SK-N-SH (cell line): ENCODE data around the gene WASF3. TPM values are rescaled to one million over a fixed set of nuclear protein-coding genes. Genes with fewer than 3 reads are reported as not detected.

Experiments used
- CTCF ChIA-PET: fragments of 300-600, 350-600 bp; formaldehyde crosslinking; extraction: SDS; loops from one replicate; lab custom pipeline; 2021; lab: Yijun Ruan, JAX
- POLR2A ChIA-PET: fragments of 350-600 bp; sonication (Branson Sonifier 250); formaldehyde crosslinking; extraction: SDS; loops from one replicate; lab custom pipeline; 2020; ENCODE audit warnings: antibody characterized with exemption, inconsistent platforms; lab: Yijun Ruan, JAX
- DNase-seq: peaks from one replicate; pipeline ENCODE4 v3.0.0; 2012
- H2AFZ ChIP-seq: fragments of 200-600 bp; sonication (generic); 2 replicates; pipeline ENCODE4 v1.8.1; 2016; ENCODE audit warnings: antibody characterized with exemption, mild to moderate bottlenecking, low read depth
- H3F3A ChIP-seq: fragments of 200-600 bp; sonication (generic); replicated peaks from 2 replicates; pipeline ENCODE3; 2016; ENCODE audit warnings: antibody characterized with exemption, mild to moderate bottlenecking; ENCODE audit not compliant: insufficient read depth
- H3K27ac ChIP-seq, 2 experiments: fragments of 200-500 bp in 1 of 2; fragments of 200-600 bp in 1 of 2; sonication (Bioruptor generic) in 1 of 2; sonication (generic), shearing (Covaris generic) in 1 of 2; 2 replicates each; pipeline versions ENCODE4 v1.5.1 to v1.6.1; 2014 to 2016; ENCODE audit warnings: low read depth in 2 of 2, inconsistent platforms in 1 of 2, low read length in 1 of 2, mild to moderate bottlenecking in 1 of 2, mixed read lengths in 1 of 2
- H3K27me3 ChIP-seq: fragments of 200-600 bp; sonication (generic), shearing (Covaris generic); 2 replicates; pipeline ENCODE4 v1.6.1; 2016; ENCODE audit warnings: mixed run types; ENCODE audit not compliant: insufficient read depth
- H3K36me3 ChIP-seq, 2 experiments: fragments of 200-500 bp in 1 of 2; fragments of 200-600 bp in 1 of 2; sonication (Bioruptor generic) in 1 of 2; sonication (generic) in 1 of 2; replicated peaks in 1 of 2; 2 replicates each; pipeline versions ENCODE3 to v1.5.1; 2014 to 2016; ENCODE audit warnings: low read length in 1 of 2, mild to moderate bottlenecking in 1 of 2; ENCODE audit not compliant: insufficient read depth in 2 of 2, control insufficient read depth in 1 of 2
- H3K4me1 ChIP-seq, 2 experiments: fragments of 200-500 bp in 1 of 2; fragments of 200-600 bp in 1 of 2; sonication (Bioruptor generic) in 1 of 2; sonication (generic), shearing (Covaris generic) in 1 of 2; 2 replicates each; pipeline versions ENCODE4 v1.5.1 to v1.6.1; 2014 to 2016; ENCODE audit warnings: low read depth in 1 of 2, low read length in 1 of 2, mixed run types in 1 of 2; ENCODE audit not compliant: insufficient read depth in 2 of 2, control insufficient read depth in 1 of 2
- H3K4me2 ChIP-seq: fragments of 200-600 bp; sonication (generic), shearing (Covaris generic); 2 replicates; pipeline ENCODE4 v1.6.1; 2017; ENCODE audit warnings: mixed run types
- H3K4me3 ChIP-seq, 2 experiments: fragments of 200-500 bp in 1 of 2; fragments of 200-600 bp in 1 of 2; sonication (Bioruptor generic) in 1 of 2; sonication (generic), shearing (Covaris generic) in 1 of 2; 2 replicates each; pipeline versions ENCODE4 v1.5.1 to v1.8.1; 2014 to 2016; ENCODE audit warnings: low read depth in 2 of 2, inconsistent platforms in 1 of 2, low read length in 1 of 2, mild to moderate bottlenecking in 1 of 2, mixed read lengths in 1 of 2, moderate library complexity in 1 of 2
- H3K79me2 ChIP-seq: fragments of 200-600 bp; sonication (generic); 2 replicates; pipeline ENCODE4 v1.8.1; 2017; ENCODE audit warnings: mild to moderate bottlenecking; ENCODE audit not compliant: insufficient read depth
- H3K9ac ChIP-seq: fragments of 200-600 bp; sonication (generic); 2 replicates; pipeline ENCODE4 v1.6.1; 2017; ENCODE audit warnings: mixed run types
- H3K9me2 ChIP-seq: fragments of 200-600 bp; sonication (generic); 2 replicates; pipeline ENCODE4 v1.6.1; 2017; ENCODE audit warnings: mixed run types
- H3K9me3 ChIP-seq: fragments of 200-600 bp; sonication (generic); 2 replicates; pipeline ENCODE4 v1.6.1; 2017; ENCODE audit warnings: mixed run types, mild to moderate bottlenecking, moderate library complexity
- H4K20me1 ChIP-seq: fragments of 200-600 bp; sonication (generic); 2 replicates; pipeline ENCODE4 v1.6.1; 2017; ENCODE audit warnings: mild to moderate bottlenecking, mixed run types; ENCODE audit not compliant: insufficient read depth
- FOSL2 ChIP-seq: IDR thresholded peaks from 2 replicates; pipeline ENCODE4 v1.4.0; 2012; ENCODE audit warnings: low read depth, mild to moderate bottlenecking, moderate library complexity, borderline replicate concordance
- MAX ChIP-seq: IDR thresholded peaks from 2 replicates; pipeline ENCODE4 v1.4.0; 2012; ENCODE audit warnings: low read depth
- MEF2A ChIP-seq: IDR thresholded peaks from 2 replicates; pipeline ENCODE4 v1.4.0; 2012; ENCODE audit warnings: low read depth, borderline replicate concordance
- RAD21 ChIP-seq: IDR thresholded peaks from 2 replicates; pipeline ENCODE4 v1.6.1; 2012; ENCODE audit warnings: mild to moderate bottlenecking, low read length
- REST ChIP-seq: IDR thresholded peaks from 2 replicates; pipeline ENCODE4 v1.6.1; 2012; ENCODE audit warnings: mild to moderate bottlenecking, low read depth, low read length, moderate library complexity
- RFX5 ChIP-seq: IDR thresholded peaks from 2 replicates; pipeline ENCODE4 v1.6.1; 2012; ENCODE audit warnings: mild to moderate bottlenecking, improper control_type of control experiment, low read length
- TAF1 ChIP-seq: IDR thresholded peaks from 2 replicates; pipeline ENCODE4 v1.6.1; 2012; ENCODE audit warnings: low read depth, mild to moderate bottlenecking, low read length, moderate library complexity, borderline replicate concordance
- TEAD4 ChIP-seq: IDR thresholded peaks from 2 replicates; pipeline ENCODE4 v1.4.0; 2012; ENCODE audit warnings: mild to moderate bottlenecking, borderline replicate concordance; ENCODE audit not compliant: insufficient read depth
- USF1 ChIP-seq: IDR thresholded peaks from 2 replicates; pipeline ENCODE4 v1.4.0; 2012; ENCODE audit warnings: low read depth, borderline replicate concordance
- ZBTB33 ChIP-seq: IDR thresholded peaks from 2 replicates; pipeline ENCODE4 v1.4.0; 2012; ENCODE audit warnings: low read depth, borderline replicate concordance
- WGBS: methylation state at CpG from one replicate; pipeline ENCODE4 v1.1.6; 2017; ENCODE audit warnings: low lambda C conversion rate; 5-methylcytosine and 5-hydroxymethylcytosine counted together
- polyA plus RNA-seq, 3 experiments: library from polyadenylated mRNA; depleted of rRNA; stranded (reverse); fragments of >200 nt; gene quantifications; 2 replicates each; pipeline ENCODE4 v1.2.3, GENCODE V29; 2012

WASF3 gene
- polyA plus RNA-seq, 1 of the 3 experiments (the other 2 are of a cell fraction) = 10.4 TPM

GRCh38 chr13:26561067-26561466 lies 3.6 kb downstream of the WASF3 start:
- peak overlapping the region in 1 of 2 experiments; percentile 38; a peak in 3 of 4 replicates for H3K27ac ChIP-seq
- H3K9ac ChIP-seq = no peak overlapping the region
- peaks cover 7% of the 10 kb centered on the region for H3F3A ChIP-seq
- H3K36me3 ChIP-seq = no peaks in the 10 kb centered on the region
- peaks cover 77% of the 10 kb centered on the region for H3K79me2 ChIP-seq
- peaks cover 0 to 26% of the 10 kb centered on the region in 2 experiments; a peak in 2 of 4 replicates for H3K4me1 ChIP-seq
- ChIA-PET CTCF (interaction anchor here (1.0 kb wide), 1 partner anchor 129 kb away, joined by 4 read pairs; no protein-coding TSS in a partner anchor), POLR2A (no interaction called here)
- H3K9me3 ChIP-seq = no peaks in the 10 kb centered on the region
- peak overlapping the region; percentile 4; the same call in 1 of the 2 replicates for H3K4me2 ChIP-seq
- no peak overlapping the region for H3K4me3 ChIP-seq
- 73% methylated on average over 3 of the region's 3 CpGs for WGBS
- no peak for TF ChIP-seq TAF1
- no peak for TF ChIP-seq MAX
- TF ChIP-seq RFX5 = no peak
- no peak for TF ChIP-seq REST
- no peak for TF ChIP-seq USF1
- no peak for TF ChIP-seq FOSL2
- TF ChIP-seq MEF2A = no peak
- no peak for TF ChIP-seq TEAD4
- TF ChIP-seq ZBTB33 = no peak
- no peak for TF ChIP-seq RAD21
- peaks cover 17% of the 10 kb centered on the region; the same call in 1 of the 2 replicates for H4K20me1 ChIP-seq
- H2AFZ ChIP-seq = no peak overlapping the region
- no peaks in the 10 kb centered on the region for H3K27me3 ChIP-seq
- no peak for DNase-seq
- H3K9me2 ChIP-seq = no peaks in the 10 kb centered on the region
